HG02571 (cell line): ENCODE measurements around the gene C21orf91.

ENCODE experiments used
- ATAC-seq: cut with Tn5 transposase; IDR thresholded peaks from one replicate; pipeline ENCODE4 v1.9.1; 2021; ENCODE audit warnings: mild to moderate bottlenecking, moderate library complexity; ENCODE audit not compliant: unreplicated experiment

The C21orf91 gene

GRCh38 chr21:17819114-17819876 is at the start of gene C21orf91:
Gene C21orf91, minus strand, starts transcription at chr21:17819356. Its CDS starts 1,038 bp downstream, at chr21:17818318.
- ATAC-seq: peak; percentile 88

- ATAC-seq: no peak
These were observed 47.4 kb upstream of the C21orf91 start for GRCh38 chr21:17866590-17866989.

- ATAC-seq: no peak
These were observed 40.5 kb upstream of the C21orf91 start for GRCh38 chr21:17859661-17860060.

- ATAC-seq: no peak
These were observed 39.6 kb upstream of the C21orf91 start for GRCh38 chr21:17858747-17859146.

GRCh38 chr21:17854745-17855144 is 35.6 kb upstream of the C21orf91 start:
- ATAC-seq: no peak

- ATAC-seq: no peak
These were observed 34.5 kb upstream of the C21orf91 start for GRCh38 chr21:17853393-17854275.

GRCh38 chr21:17848228-17848627 is 29.1 kb upstream of the C21orf91 start:
- ATAC-seq: peak; percentile 95

GRCh38 chr21:17841103-17841502 is 21.9 kb upstream of the C21orf91 start:
- ATAC-seq: no peak

GRCh38 chr21:17834639-17835354 is 15.6 kb upstream of the C21orf91 start:
- ATAC-seq: no peak

- ATAC-seq: no peak
These were observed 10.3 kb upstream of the C21orf91 start for GRCh38 chr21:17829472-17829871.

GRCh38 chr21:17828223-17828622 is 9.1 kb upstream of the C21orf91 start:
- ATAC-seq: no peak

- ATAC-seq: no peak
These were observed 4.7 kb upstream of the C21orf91 start for GRCh38 chr21:17823846-17824245.

GRCh38 chr21:17821121-17821520 is 2.0 kb upstream of the C21orf91 start:
- ATAC-seq: no peak

- peak; percentile 65 for ATAC-seq
These were observed 697 bp upstream of the C21orf91 start for GRCh38 chr21:17819877-17820229.

- peak; percentile 10 for ATAC-seq
These were observed 706 bp downstream of the C21orf91 start for GRCh38 chr21:17818186-17819113.

GRCh38 chr21:17813353-17813752 is 5.8 kb downstream of the C21orf91 start:
- ATAC-seq: no peak

GRCh38 chr21:17805966-17806365 is 13.2 kb downstream of the C21orf91 start:
- ATAC-seq: no peak

GRCh38 chr21:17803536-17803935 is 15.6 kb downstream of the C21orf91 start:
- ATAC-seq: no peak

- ATAC-seq: no peak
These were observed 16.6 kb downstream of the C21orf91 start for GRCh38 chr21:17802572-17802971.
